Tibial nerve (tissue), 4 donors: ENCODE measurements around the gene RASSF7. TPM values are rescaled to one million over a fixed set of nuclear protein-coding genes. Genes with fewer than 3 reads are reported as not detected.

Experiments used
- DNase-seq, 2 donors: peaks; one replicate each; pipeline ENCODE4 v3.0.0-alpha.2; 2019; ENCODE audit warnings: low spot score in 2 of 2
- H3K27ac ChIP-seq, 4 donors: fragments of 200-600 bp; sonication (generic) in 3 of 4; one replicate each; pipeline ENCODE4 v1.5.1; 2017 to 2019; ENCODE audit warnings: mild to moderate bottlenecking in 1 of 4
- H3K27me3 ChIP-seq, 2 donors: fragments of 200-600 bp; sonication (generic) in 1 of 2; one replicate each; pipeline versions ENCODE4 v1.5.1 to v1.6.0; 2017 to 2019
- H3K36me3 ChIP-seq, 3 donors: fragments of 200-600 bp; sonication (generic); one replicate each; pipeline ENCODE4 v1.5.1; 2018 to 2019
- H3K4me1 ChIP-seq, 4 donors: fragments of 200-600 bp; sonication (generic) in 3 of 4; one replicate each; pipeline ENCODE4 v1.5.1; 2017 to 2019
- H3K4me3 ChIP-seq, 4 donors: fragments of 200-600 bp; sonication (generic) in 3 of 4; one replicate each; pipeline ENCODE4 v1.5.1; 2017 to 2019; ENCODE audit warnings: mild to moderate bottlenecking in 1 of 4, moderate library complexity in 1 of 4
- H3K9me3 ChIP-seq, 4 donors: fragments of 200-600 bp; sonication (generic) in 3 of 4; one replicate each; pipeline ENCODE4 v1.5.1; 2017 to 2019
- CTCF ChIP-seq, 5 experiments: fragments of 200-600 bp in 3 of 5; fragments of 450-650 bp in 2 of 5; sonication (generic) in 3 of 5; IDR thresholded peaks; one replicate each; pipeline ENCODE4 v1.5.1; 2016 to 2019; ENCODE audit warnings: antibody characterized with exemption in 5 of 5, mild to moderate bottlenecking in 3 of 5, moderate library complexity in 2 of 5
- EP300 ChIP-seq, 2 donors: sonication (generic); formaldehyde crosslinking; IDR thresholded peaks; one replicate each; pipeline ENCODE4 v1.6.1; 2017; ENCODE audit warnings: antibody characterized with exemption in 2 of 2, mild to moderate bottlenecking in 1 of 2
- POLR2A ChIP-seq, 2 donors: fragments of 450-650 bp; IDR thresholded peaks; one replicate each; pipeline ENCODE4 v1.6.1; 2017; ENCODE audit warnings: antibody characterized with exemption in 2 of 2, mild to moderate bottlenecking in 2 of 2, moderate library complexity in 2 of 2
- WGBS, 2 donors: methylation state at CpG; one replicate each; pipeline ENCODE4 v1.1.5; 2018; 5-methylcytosine and 5-hydroxymethylcytosine counted together
- total RNA-seq, 4 donors: library from RNA; depleted of rRNA; stranded (reverse); fragments of >200 nt; gene quantifications; one replicate each; pipeline ENCODE4 v1.1.0, GENCODE V29; 2016

Gene RASSF7
- total RNA-seq, 4 donors from 2014 or later: 21.0 to 25.6 (median 23.1) TPM

DNA sequence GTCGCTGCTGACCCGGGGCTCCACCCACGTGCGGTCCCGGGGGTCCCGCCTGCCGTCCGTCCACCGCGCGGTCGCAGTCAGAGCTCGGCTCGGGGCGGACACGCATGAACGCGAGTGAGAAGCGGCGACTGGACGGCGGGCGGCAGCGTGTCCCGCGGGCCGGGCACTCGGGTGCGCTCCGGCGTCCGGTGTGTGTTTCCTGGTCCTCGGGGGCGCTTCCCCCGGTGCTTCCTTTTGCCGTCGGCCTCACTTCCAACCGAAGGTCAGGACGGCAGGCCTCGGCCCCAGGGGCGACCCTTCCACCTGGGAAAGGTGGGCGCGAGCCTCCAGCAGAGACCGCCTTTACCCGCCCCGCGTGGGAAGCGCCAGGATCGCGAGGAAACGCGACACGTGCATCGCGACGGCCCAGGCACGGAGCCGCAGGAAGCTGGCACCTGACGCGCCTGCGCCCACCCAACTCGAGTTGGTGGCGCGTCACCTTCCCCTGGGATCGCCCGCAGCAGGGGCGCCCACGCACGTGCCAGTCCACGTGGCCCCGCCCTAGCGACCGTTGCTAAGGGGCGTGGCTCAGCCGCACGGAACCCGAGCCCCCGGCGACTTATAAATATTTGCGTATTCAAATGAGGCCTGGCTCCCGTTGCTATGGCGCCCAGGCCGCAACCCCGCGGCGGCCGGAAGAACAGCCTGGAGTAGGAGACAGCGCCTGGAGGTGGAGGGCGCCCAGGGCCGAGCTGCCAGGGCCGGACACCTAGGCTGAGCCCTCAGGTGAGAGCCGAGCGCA, 23.7 kb upstream of the RASSF7 start, which contains the start of gene LRRC56:
Gene LRRC56 (plus strand): TSS at position 687 of the 781 bp plus-strand sequence. CDS start 3,158 bp downstream, outside the sequence.
- H3K9me3 ChIP-seq: no peaks in the 10 kb centered on the region
- H3K27me3 ChIP-seq: no peaks in the 10 kb centered on the region
- DNase-seq: peak; percentile 49 to 51
- peaks cover 0 to 20% (median 0%) of the 10 kb centered on the region in 3 donors for H3K36me3 ChIP-seq
- peak in 1 of 2 donors; percentile 40 for TF ChIP-seq POLR2A (IDR thresholded peaks at IDR 0.05)
- peak; percentile 62 to 64 for TF ChIP-seq EP300 (IDR thresholded peaks at IDR 0.05)
- no peak for TF ChIP-seq CTCF (IDR thresholded peaks at IDR 0.05)
- peak within 1 kb of the TSS; percentile 51 to 92 (median 89) for H3K27ac ChIP-seq
- peaks cover 0 to 46% (median 31%) of the 10 kb centered on the region in 4 donors for H3K4me1 ChIP-seq
- H3K4me3 ChIP-seq: peak within 1 kb of the TSS; percentile 15 to 98 (median 73)
- 6 to 8% methylated on average over 47 to 60 of the region's 93 CpGs for WGBS, 2 donors

- no peak for DNase-seq
- Histone ChIP-seq H3K27ac (peak overlapping the region in 2 of 4 donors; percentile 10 to 86), H3K4me1 (peaks cover 0 to 43% (median 31%) of the 10 kb centered on the region in 4 donors), H3K27me3 (no peaks in the 10 kb centered on the region), H3K9me3 (no peaks in the 10 kb centered on the region), H3K4me3 (peak overlapping the region; percentile 15 to 98 (median 73)), H3K36me3 (peaks cover 0 to 13% (median 0%) of the 10 kb centered on the region in 3 donors)
- 40 to 64% methylated on average over 10 to 15 of the region's 19 CpGs for WGBS, 2 donors
- no peak for TF ChIP-seq EP300 (IDR thresholded peaks at IDR 0.05)
Measured at GRCh38 chr11:537622-538430, 22.9 kb upstream of the RASSF7 start.

- DNase-seq: no peak
- H3K36me3 ChIP-seq: peaks cover 0 to 5% (median 0%) of the 10 kb centered on the region in 3 donors
- H3K27ac ChIP-seq: no peak overlapping the region
- peaks cover 0 to 35% (median 31%) of the 10 kb centered on the region in 4 donors for H3K4me1 ChIP-seq
- no peaks in the 10 kb centered on the region for H3K27me3 ChIP-seq
- no peak overlapping the region for H3K4me3 ChIP-seq
- TF ChIP-seq EP300 (IDR thresholded peaks at IDR 0.05): no peak
- TF ChIP-seq POLR2A (IDR thresholded peaks at IDR 0.05): no peak
- no peak for TF ChIP-seq CTCF (IDR thresholded peaks at IDR 0.05)
- 85 to 90% methylated on average over 20 of the region's 20 CpGs for WGBS, 2 donors
- no peaks in the 10 kb centered on the region for H3K9me3 ChIP-seq
Measured at GRCh38 chr11:538431-539051, 22.2 kb upstream of the RASSF7 start.

GRCh38 chr11:539971-540481, 20.7 kb upstream of the RASSF7 start:
- Histone ChIP-seq H3K4me1 (peaks cover 0 to 24% (median 22%) of the 10 kb centered on the region in 4 donors), H3K27ac (no peak overlapping the region), H3K27me3 (no peaks in the 10 kb centered on the region), H3K9me3 (no peaks in the 10 kb centered on the region), H3K36me3 (no peaks in the 10 kb centered on the region), H3K4me3 (no peak overlapping the region)
- TF ChIP-seq POLR2A (IDR thresholded peaks at IDR 0.05) (no peak), CTCF (IDR thresholded peaks at IDR 0.05) (no peak), EP300 (IDR thresholded peaks at IDR 0.05) (no peak)
- DNase-seq: no peak
- 84 to 96% methylated on average over 2 to 8 of the region's 8 CpGs for WGBS, 2 donors
